SU-DHL-6 (cell line): ENCODE measurements around the gene LTBP1.
"Not testable (repeated sequence)": the region's sequence is repeated elsewhere in the genome, so short reads cannot be mapped to it uniquely, and the experiment has no call there.

Experiments used
- EZH2phosphoT487 ChIP-seq: fragments of 200-600 bp; sonication (generic), shearing (Covaris generic); conservative IDR thresholded peaks from 2 replicates; pipeline ENCODE4 v1.6.1; 2018; ENCODE audit warnings: mild to moderate bottlenecking, antibody characterized with exemption, low read length, moderate library complexity, mixed read lengths
- TF ChIP-seq, protein P1 (sequence below): fragments of 200-600 bp; sonication (generic); IDR thresholded peaks from one replicate; pipeline ENCODE4 v1.5.1; 2017; ENCODE audit warnings: antibody characterized with exemption, mild to moderate bottlenecking, low read length, moderate library complexity; ENCODE audit not compliant: insufficient read depth, poor library complexity, severe bottlenecking

DNA sequence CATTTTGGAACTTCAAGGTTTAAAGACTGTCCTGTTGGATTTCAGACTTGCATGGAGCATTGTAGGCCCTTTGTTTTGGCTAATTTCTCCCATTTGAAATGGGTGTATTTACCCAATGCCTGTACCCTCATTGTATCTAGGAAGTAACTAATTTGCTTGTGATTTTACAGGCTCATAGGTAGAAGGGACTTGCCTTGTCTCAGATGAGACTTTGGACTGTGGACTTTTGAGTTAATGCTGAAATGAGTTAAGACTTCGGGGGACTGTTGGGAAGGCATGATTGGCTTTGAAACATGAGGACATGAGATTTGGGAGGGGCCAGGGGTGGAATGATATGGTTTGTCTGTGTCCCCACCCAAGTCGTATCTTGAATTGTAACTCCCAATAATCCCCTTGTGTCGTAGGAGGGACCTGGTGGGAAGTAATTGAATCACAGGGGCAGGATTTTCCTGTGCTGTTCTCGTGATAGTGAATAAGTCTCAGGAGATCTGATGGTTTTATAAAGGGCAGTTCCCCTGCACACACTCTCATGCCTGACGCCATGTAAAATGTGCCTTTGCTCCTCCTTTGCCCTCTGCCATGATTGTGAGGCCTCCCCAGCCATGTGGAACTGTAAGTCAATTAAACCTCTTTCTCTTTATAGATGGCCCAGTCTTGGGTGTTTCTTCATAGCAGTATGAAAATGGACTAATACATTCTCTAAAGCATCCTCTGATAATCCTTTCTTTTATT lies 36.6 kb downstream of the LTBP1 start:
- TF ChIP-seq, protein P1, sequence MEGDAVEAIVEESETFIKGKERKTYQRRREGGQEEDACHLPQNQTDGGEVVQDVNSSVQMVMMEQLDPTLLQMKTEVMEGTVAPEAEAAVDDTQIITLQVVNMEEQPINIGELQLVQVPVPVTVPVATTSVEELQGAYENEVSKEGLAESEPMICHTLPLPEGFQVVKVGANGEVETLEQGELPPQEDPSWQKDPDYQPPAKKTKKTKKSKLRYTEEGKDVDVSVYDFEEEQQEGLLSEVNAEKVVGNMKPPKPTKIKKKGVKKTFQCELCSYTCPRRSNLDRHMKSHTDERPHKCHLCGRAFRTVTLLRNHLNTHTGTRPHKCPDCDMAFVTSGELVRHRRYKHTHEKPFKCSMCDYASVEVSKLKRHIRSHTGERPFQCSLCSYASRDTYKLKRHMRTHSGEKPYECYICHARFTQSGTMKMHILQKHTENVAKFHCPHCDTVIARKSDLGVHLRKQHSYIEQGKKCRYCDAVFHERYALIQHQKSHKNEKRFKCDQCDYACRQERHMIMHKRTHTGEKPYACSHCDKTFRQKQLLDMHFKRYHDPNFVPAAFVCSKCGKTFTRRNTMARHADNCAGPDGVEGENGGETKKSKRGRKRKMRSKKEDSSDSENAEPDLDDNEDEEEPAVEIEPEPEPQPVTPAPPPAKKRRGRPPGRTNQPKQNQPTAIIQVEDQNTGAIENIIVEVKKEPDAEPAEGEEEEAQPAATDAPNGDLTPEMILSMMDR = not testable (repeated sequence)
- not testable (repeated sequence) for TF ChIP-seq EZH2phosphoT487
